Hepatic stellate cell (primary cell): ENCODE measurements around the gene ANAPC10.
A peak's percentile ranks its signal among the peaks of the same experiment; 100 is the strongest.
"Not testable (repeated sequence)": the region's sequence is repeated elsewhere in the genome, so short reads cannot be mapped to it uniquely, and the experiment has no call there.

ENCODE experiments used
- DNase-seq: peaks from one replicate; pipeline ENCODE4 v3.0.0; 2011; ENCODE audit warnings: low spot score

Gene ANAPC10, protein sequence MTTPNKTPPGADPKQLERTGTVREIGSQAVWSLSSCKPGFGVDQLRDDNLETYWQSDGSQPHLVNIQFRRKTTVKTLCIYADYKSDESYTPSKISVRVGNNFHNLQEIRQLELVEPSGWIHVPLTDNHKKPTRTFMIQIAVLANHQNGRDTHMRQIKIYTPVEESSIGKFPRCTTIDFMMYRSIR

DNA sequence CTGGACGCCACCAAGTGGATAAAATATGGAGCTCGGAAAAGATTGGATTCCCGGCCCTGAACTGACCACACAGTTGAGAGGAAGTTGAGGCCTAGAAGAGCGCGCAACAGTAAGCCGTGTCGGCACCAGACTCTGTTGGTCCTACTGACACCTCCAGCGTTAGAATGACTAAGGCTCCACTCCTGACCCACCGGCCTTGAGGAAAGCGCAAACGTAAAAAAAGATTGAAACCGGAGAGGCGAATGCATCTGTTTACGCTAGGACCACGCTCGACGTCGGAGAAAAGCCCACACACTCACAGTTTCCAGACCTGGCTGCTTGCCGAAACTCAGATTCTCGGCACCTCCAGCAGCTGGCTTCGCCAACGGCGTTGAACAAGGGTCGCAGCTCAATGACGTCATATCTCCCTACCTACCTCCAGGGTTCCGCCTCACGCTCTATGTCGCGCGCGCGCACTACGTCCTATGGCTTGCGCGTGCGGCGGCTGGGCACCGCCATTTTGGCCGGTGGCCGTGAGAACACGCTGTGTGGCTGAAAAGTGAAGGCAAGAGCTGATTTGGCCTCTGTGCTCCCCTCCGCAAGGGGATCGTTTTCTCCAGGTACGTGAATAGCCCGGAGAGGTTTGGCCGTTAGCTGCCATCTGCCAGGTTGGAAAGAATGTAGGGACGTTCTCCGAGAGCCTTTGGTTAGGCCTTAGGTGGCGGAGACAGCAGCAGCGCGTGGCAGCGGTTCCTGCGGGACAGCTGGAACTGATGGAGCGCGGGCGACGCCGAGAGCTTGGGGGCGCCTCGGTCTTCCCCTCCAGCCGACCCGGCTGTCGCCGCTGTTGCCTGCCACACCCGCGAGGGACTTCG is at the start of gene ANAPC10, which contains the start of gene ABCE1:
ANAPC10 (minus strand) TSS at position 376 of the 854 bp plus-strand sequence. CDS start 2,097 bp downstream, outside the sequence.
ABCE1 (plus strand) TSS at position 491 of the 854 bp plus-strand sequence. CDS start 6,102 bp downstream, outside the sequence.
- peak; percentile 93 for DNase-seq

DNA sequence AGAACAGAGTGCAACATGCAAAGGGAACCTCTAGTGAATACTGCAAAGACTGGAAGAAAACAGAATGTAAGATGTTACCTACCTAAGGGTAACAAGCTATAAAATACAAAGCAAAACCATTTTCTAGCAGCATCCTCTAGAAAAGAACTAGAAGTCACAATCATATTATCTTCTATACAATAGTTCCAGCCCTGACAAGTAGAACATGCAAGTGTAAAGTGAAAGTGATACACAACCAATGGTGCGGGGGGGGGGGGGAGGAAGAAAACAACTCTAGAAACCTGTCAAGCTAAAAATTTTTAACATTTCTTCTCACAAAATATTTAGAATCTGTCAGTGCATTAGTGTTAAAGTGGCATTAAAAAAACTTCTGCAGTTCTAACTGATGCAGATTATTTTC is 38.2 kb upstream of the ANAPC10 start:
- not testable (repeated sequence) for DNase-seq

DNA sequence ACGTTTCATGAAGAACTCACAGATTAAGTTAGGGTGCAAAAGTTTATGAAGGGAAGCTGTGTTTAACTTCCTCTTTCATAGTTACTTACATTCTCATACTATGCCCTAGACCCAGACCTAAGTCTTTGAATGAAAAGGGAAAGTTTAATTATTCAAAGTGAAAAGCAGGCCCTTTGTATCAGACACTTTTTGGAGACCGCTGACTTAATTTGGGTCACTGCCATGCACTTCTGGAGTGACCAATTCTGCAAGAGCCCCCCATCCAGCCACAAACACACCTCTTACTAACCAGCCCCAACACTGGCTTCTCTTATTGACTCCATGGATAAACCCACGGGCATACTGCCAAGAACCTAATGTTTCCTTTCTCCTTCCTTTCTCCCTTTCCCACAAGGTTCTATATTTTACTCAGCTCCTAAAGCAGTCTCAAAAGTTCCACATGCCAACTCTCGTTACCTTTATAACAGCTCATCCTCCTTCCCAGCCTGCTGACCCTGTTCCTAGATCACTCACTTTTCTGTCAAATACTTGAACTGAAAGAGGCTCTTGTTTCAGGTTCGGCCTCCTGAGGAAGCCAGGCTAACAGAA is 34.6 kb upstream of the ANAPC10 start:
- DNase-seq, result no peak

DNA sequence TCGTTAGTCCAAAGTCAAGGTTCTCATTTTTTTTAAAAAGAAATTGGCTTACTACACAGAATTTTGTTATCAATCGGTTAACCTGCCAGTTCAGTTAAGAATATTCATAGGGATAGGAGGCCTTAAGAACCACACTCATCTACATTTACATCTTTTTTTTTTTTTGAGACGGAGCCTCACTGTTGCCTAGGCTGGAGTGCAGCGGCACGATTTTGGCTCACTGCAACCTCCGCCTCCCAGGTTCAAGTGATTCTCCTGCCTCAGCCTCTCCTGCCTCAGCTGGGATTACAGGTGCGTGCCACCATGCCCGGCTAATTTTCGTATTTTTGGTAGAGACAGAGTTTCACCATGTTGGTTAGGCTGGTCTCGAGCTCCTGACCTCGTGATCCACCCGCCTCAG is 33.9 kb upstream of the ANAPC10 start:
- no peak for DNase-seq

DNA sequence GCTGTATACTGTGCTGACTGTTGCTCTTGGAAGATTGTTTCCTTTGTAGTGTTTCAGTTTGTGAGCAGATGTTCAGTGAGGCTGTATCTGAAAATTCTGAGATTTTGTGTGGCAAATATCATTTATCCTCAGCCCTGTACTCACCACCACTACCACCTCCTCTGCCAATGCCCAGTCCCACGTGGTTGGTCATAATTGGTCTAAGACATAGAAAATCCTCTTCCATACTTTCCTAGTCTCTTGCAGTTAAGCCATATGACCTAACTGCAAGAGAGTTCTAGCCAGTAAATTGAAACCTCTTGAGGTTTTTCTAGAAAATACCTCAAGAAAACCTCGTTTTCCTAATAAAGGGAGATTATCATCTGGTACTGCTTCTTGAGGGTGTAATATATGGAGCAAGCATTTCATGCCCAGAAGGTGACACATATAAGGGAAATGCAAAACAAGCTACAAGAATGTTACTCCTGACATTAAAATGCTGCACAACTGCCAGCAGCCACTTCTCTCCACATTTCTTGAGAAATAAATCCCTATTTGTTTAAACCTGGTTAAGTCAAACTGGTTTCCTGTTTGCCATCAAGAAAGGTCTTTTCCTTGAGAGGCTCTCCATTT is 32.9 kb upstream of the ANAPC10 start:
- peak; percentile 18 for DNase-seq

DNA sequence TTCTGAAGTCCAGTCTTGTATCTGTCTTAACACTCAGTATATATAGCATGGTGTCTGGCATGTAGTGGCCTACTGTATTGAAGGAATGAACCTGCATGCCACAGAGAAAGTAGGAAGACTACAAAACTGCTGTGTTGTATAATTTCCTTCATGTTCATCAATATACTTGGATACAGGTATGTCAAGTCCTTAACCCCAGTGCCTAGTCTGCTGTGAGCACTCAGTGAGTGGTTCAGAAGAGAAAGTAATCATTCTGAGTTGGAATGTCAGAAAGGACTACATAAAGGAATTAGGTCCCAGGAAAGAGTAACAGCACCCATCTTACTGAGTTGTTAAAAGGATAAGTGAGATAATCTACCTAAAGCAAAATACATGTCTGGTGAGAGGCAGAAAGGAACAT is 32.1 kb upstream of the ANAPC10 start:
- DNase-seq, result no peak

DNA sequence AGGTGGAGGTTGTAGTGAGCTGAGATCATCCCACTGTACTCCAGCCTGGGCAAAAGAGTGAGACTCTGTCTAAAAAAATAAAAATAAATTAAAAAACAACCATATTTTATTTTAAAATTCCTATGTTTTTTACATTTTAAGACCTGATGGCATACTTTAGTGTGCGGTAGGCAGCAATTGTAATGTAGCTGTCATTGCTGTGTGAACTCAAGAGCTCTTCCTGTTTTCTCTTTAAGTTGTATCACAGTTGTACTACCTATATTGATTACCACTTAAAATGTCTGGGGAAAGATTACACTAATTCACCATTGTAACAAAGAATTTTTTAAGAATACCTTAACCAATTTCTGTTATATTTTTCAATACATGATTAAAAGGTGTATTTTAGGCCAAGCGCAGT is 27.4 kb upstream of the ANAPC10 start:
- no peak for DNase-seq

DNA sequence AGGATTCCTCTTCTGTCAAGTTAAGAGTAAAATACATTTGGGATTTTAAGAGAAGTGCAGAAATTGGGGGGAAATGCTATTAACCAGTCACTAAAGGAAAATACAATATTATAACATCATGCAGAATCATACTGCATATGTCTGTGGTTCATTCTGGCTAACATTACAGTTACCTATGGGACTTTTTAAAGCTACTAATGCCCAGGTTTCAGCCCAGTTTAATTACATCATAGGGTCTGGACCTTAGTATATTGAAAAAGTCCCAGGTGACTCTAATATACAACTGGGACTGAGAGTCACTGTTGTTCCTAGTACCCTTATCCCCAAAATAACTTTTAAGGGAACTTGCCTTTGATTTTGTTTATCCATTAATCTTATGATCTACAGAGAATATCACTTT is 10.1 kb upstream of the ANAPC10 start:
- no peak for DNase-seq

DNA sequence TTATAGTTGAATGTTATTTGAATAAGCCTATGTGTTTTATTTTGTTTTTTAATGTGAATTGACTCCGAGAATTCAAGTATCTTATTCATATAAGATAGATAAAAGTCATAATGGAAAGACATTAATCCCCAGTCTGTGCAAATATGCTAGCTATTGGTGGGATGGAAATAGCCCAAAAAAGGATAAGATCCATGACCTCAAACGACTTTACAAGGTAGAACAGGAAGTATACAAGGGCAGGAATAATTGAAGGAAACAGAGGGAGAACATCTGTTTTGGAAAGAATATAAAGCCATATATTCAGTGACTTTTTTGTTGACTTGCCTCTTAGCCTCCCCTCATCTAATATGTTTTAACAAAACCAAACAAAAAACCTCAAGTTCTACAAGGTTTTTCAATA is 9.1 kb upstream of the ANAPC10 start:
- no peak for DNase-seq

DNA sequence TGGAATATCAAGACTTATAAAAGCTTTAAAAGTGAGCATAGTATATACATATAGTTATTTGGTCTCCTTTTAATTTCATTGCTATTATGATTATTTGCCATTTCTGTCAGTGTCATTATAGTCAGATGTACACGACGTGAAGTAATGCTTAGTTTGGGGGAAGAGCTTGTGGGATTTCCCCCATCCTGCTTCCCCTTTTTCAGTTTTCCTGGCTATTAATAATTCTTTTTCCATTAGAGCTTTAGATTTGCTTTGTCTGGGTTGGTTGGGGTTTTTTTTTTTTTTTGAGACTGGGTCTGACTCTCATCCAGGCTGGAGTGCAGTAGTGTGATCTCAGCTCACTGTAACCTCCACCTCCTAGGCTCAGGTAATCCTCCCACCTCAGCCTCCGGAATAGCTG is 5.5 kb upstream of the ANAPC10 start:
- no peak for DNase-seq

DNA sequence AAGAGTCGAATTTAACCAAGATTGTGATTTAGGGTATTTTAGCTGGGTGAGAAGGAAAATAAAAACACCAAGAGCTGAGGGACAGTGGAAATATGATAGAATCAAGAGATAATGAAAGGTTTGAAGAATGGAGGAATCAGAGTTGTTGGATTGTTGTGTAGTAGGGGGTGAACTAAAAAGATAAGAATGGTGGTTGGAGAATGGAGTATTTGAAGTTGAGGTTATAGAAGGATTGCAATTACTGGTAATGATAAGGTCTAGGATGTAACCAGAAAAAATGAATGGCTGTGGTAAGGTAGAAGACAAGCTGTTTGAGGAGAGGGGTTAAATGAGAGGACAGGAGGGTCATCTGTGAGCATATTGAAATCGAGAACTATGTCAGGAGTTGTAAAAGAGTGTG is 4.6 kb upstream of the ANAPC10 start:
- DNase-seq, result no peak

DNA sequence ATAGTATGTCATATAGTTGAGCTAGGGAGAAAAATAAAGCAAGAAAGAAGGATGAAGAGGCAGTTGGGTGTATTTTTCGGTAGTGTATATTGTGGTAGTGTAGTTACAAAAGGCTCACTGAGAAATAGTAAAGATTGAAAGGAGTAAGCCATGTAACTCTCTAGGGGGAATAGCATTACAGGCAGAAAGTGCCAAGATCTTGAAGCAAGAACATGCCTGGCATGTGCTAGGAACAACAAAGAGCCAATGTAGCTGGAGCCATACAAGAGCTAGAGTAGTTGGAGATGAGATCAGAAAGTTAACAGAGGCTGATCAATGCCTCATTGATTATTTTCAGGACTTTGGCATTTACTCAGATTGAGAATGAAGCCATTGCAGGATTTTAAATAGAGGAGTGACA is 3.1 kb upstream of the ANAPC10 start:
- no peak for DNase-seq

DNA sequence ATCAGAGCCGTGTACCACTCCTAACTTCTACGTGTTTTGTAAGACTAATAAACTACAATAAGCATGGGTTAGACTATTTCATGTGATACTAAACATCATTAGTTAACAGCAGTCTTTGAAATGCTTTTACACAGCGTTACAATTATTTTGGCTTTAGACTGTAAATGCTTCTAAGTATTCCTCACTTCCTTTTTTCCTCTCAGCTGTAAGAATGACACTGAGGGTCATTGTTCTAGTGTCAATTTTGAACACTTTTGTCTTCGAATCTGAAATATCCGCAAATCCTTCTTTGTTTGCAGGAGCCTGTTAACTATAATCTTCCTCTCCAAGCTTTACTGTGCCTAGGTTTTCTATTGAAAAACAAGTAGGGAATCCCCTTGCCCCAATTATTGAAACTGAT is 1.7 kb upstream of the ANAPC10 start:
- no peak for DNase-seq

DNA sequence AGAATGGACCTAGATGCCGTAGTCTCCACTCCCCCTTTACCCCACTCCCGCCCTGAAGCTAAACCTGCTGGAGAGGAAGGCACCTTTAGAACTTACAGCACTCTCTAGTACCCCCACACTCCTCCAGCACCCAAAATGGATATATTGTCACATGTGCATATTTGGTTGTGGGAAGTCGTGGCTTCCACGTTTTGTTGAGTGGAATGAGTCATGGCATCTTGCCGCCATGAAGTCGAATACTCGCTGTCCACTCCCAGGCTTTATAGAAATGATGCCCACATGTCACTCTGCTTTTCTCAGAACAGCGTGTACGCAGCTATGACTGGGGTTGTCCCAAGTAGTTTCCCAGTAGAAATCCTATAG is 660 bp upstream of the ANAPC10 start:
- DNase-seq, result peak; percentile 57

DNA sequence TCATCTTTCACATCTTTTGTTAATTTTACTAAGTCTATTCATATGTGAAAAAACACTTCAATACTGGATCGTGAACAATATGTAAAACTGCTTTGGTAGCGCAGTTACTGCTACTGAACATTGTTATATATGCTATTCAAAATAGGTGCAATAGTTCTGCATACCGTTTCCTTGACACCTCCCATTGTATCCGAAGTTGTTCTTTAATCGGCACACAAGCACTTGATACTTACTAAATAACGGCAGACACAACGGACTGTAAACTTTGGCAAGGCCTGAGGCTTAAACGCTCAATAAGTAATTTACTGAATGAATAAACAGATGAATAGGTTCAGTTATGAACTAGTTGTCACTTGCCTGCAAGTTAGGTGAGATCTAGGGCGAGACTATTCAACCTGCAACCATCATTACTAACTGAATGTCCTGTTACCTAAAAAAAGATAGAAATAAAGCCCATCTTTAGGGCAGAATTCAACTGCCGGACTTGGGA is 620 bp downstream of the ANAPC10 start:
- DNase-seq, result no peak

DNA sequence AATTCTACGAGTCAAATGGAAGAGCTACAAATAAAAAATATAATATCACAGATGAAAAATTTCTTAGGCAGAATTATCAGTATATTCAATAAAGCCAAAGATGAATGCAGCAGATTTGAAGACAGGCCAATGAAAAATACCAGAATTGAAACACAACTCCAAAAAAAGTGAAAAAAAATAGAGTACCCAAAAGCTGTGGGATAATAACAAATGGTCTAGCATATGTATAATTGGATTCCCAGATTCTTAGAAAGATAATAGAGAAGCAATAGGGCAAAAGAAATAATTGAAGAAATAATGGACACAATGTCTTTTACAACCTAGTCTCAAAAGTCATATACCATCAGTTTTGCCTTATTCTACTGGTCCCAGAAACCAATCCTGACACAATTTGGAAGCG is 4.4 kb downstream of the ANAPC10 start:
- no peak for DNase-seq

DNA sequence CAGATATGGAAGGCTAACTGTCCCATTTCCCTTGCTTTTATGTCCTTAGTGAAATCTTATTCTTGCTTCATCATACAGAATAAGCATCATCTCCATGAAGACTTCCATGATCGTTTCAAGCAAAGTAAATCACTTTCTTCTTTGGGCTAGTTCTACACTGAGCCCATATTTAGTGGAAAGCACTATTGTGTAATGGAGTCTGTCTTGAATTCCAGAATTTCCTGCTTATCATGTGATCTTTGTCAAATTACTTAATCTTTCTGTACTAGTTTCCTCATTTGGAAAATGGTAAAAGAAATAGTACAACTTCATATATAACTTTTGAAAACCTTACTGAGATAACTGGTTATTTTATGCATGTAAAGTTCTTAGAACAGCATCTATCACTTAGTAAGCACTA is 7.6 kb downstream of the ANAPC10 start:
- DNase-seq, result no peak

DNA sequence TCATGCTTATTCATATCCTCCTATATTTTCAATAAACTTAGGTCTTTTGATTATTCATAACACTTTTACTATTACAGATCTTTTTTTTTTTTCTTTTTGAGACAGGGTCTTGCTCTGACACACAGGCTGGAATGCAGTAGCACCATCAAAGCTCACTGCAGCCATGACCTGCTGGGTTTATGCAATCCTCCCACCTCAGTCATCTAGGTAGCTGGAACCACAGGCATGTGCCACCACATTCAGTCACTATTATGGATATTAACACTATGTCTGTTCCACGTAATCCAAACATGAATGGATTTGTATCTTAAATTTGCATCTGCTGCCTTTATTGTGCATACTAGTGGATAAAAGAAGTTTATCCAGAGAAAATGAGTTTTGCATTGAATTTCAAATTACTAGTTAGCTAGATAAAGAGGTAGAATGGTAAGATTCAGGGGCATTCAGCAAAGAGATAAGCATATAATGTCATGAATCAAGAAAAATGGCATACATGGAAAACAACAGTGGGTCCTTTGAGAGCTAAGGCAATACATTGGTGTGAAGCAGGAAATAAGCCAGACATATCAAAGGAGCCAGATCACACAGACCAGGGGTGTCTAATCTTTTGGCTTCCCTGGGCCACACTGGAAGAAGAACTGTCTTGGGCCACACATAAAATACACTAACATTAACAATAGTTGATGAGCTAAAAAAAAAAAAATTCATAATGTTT is 13.9 kb downstream of the ANAPC10 start:
- DNase-seq, result no peak

DNA sequence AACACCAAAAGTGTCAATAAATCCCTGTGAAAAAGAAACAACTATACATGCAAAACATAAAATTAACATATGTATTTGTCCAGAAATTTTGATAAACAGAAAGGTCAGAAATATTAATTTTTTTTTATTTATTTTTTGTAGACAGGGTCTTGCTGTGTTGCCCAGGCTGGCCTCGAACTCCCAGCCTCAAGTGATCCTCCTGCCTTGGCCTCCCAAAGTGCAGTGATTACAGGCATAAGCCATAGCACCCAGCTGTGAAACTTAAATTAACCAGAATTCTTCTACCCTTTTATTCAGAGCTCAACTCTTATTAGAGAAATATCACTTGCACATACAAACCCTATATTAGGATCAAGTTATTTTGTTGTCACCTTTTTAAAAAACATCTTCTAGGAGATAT is 16.2 kb downstream of the ANAPC10 start:
- DNase-seq, result no peak

DNA sequence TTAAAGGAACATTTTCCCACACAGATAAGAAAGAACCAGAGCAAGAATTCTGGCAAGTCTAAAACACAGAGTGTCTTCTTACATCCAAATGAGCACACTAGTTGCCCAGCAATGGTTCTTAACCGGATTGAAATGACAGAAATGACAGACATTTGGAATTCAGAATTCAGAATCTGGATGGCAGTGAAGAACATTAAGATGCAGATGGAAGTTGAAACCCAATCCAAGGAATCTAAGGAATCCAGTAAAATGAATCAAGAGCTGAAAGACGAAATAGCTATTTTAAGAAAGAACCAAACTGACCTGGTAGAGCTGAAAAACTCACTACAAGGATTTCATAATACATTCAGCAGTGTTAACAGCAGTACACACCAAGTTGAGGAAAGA is 21.5 kb downstream of the ANAPC10 start:
- DNase-seq, result no peak

DNA sequence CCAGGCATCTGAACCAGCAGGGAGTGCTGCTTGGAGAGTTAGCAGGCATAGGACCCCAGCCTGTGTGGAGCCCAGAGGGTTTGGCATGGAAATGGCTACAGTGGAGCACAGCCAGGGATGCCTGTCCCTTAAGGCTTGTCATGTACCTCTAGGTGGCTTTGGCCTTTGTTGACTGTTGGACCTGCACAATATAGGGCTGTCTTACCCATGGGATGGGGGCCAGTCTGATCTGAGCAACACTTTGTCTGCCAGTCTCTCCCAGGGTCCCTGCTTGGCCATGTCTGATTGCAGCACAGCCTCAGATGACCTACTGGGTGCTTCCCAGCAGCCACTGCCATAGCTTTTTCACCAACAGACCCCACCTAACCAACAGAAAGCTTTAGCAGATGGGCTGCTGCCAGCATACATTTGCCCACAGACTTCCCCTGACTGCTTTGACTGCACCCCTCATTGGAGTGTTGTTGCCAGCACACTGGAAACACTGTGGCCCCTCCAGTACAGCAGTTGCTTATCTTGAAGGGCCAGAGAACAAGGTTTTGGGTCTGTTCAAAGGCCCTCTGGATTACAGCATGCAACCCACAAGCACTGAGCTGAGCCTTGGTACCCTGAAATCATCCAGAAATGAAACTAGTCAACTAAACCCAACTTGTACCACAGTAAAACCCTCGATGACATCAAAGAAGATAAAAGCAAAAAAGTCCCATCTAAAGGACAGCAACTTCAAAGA is 22.1 kb downstream of the ANAPC10 start:
- no peak for DNase-seq
